Left forelimb (tissue), 1 donor: ENCODE results near the gene ATP4B.

Source experiments
- DNase-seq: peaks from one replicate; pipeline ENCODE4 v3.0.0-alpha.2; 2018; ENCODE audit warnings: low spot score

ATP4B gene

GRCh38 chr13:113607889-113608635 is 49.9 kb downstream of the ATP4B start:
- DNase-seq: no peak

- DNase-seq: no peak
Observed at GRCh38 chr13:113607056-113607888, 50.7 kb downstream of the ATP4B start.

GRCh38 chr13:113605866-113606438 is 52.0 kb downstream of the ATP4B start:
- DNase-seq: no peak

- DNase-seq: no peak
Observed at GRCh38 chr13:113605461-113605860, 52.5 kb downstream of the ATP4B start.

GRCh38 chr13:113604186-113604585 is 53.8 kb downstream of the ATP4B start:
- DNase-seq: no peak

- DNase-seq: no peak
Observed at GRCh38 chr13:113603116-113603710, 54.8 kb downstream of the ATP4B start.

GRCh38 chr13:113602291-113602988 is 55.6 kb downstream of the ATP4B start:
- no peak for DNase-seq

- DNase-seq: no peak
Observed at GRCh38 chr13:113601166-113602070, 56.6 kb downstream of the ATP4B start.

- DNase-seq: peak; percentile 57
Observed at GRCh38 chr13:113599391-113599790, 58.6 kb downstream of the ATP4B start.
